ENCODE data around the gene EXD3.
A peak's percentile ranks its signal among the peaks of the same experiment; 100 is the strongest.
"Not testable (repeated sequence)": the region's sequence is repeated elsewhere in the genome, so short reads cannot be mapped to it uniquely, and the experiment has no call there.

The EXD3 gene

GRCh38 chr9:137390553-137391410, 32.2 kb downstream of the EXD3 start:
- peak overlapping the region; percentile 80 for H3K27ac Mint-ChIP-seq

GRCh38 chr9:137389428-137389746, 33.6 kb downstream of the EXD3 start:
- Mint-ChIP-seq H3K4me3 (no peak overlapping the region), H3K27me3 (no peaks in the 10 kb centered on the region), H3K36me3 (no peaks in the 10 kb centered on the region), H3K4me1 (peaks cover 10% of the 10 kb centered on the region), H3K9me3 (no peaks in the 10 kb centered on the region), H3K27ac (peak overlapping the region; percentile 30)

More at GRCh38 chr9:137390553-137391410, 32.2 kb downstream of the EXD3 start:
- Mint-ChIP-seq H3K4me3 (no peak overlapping the region), H3K27me3 (no peaks in the 10 kb centered on the region), H3K36me3 (no peaks in the 10 kb centered on the region), H3K9me3 (no peaks in the 10 kb centered on the region), H3K4me1 (peaks cover 10% of the 10 kb centered on the region)

GRCh38 chr9:137388589-137389427, 34.2 kb downstream of the EXD3 start:
- H3K27me3 Mint-ChIP-seq: no peaks in the 10 kb centered on the region
- H3K4me1 Mint-ChIP-seq: peaks cover 10% of the 10 kb centered on the region
- H3K9me3 Mint-ChIP-seq: no peaks in the 10 kb centered on the region
- no peak overlapping the region for H3K4me3 Mint-ChIP-seq
- H3K27ac Mint-ChIP-seq: peak overlapping the region; percentile 65
- H3K36me3 Mint-ChIP-seq: no peaks in the 10 kb centered on the region

GRCh38 chr9:137387891-137388560, 34.9 kb downstream of the EXD3 start:
- no peak overlapping the region for H3K4me3 Mint-ChIP-seq
- peak overlapping the region; percentile 77 for H3K27ac Mint-ChIP-seq
- H3K4me1 Mint-ChIP-seq: peaks cover 10% of the 10 kb centered on the region
- no peaks in the 10 kb centered on the region for H3K36me3 Mint-ChIP-seq
- no peaks in the 10 kb centered on the region for H3K9me3 Mint-ChIP-seq
- H3K27me3 Mint-ChIP-seq: no peaks in the 10 kb centered on the region

GRCh38 chr9:137387114-137387890, 35.7 kb downstream of the EXD3 start:
- Mint-ChIP-seq H3K36me3 (no peaks in the 10 kb centered on the region), H3K27ac (peak overlapping the region; percentile 89), H3K4me3 (peak overlapping the region; percentile 49), H3K9me3 (no peaks in the 10 kb centered on the region), H3K27me3 (no peaks in the 10 kb centered on the region), H3K4me1 (peaks cover 10% of the 10 kb centered on the region)

GRCh38 chr9:137386507-137387113, 36.4 kb downstream of the EXD3 start:
- peak overlapping the region; percentile 89 for H3K27ac Mint-ChIP-seq
- H3K4me3 Mint-ChIP-seq, H3K36me3 Mint-ChIP-seq, H3K9me3 Mint-ChIP-seq, H3K27me3 Mint-ChIP-seq, H3K4me1 Mint-ChIP-seq: not testable (repeated sequence)

GRCh38 chr9:137385061-137385655, 37.8 kb downstream of the EXD3 start:
- H3K27ac Mint-ChIP-seq: no peak overlapping the region
- peaks cover 10% of the 10 kb centered on the region for H3K4me1 Mint-ChIP-seq
- no peaks in the 10 kb centered on the region for H3K36me3 Mint-ChIP-seq
- no peaks in the 10 kb centered on the region for H3K27me3 Mint-ChIP-seq
- no peak overlapping the region for H3K4me3 Mint-ChIP-seq
- H3K9me3 Mint-ChIP-seq: no peaks in the 10 kb centered on the region

GRCh38 chr9:137383784-137384756, 38.9 kb downstream of the EXD3 start:
- no peak overlapping the region for H3K27ac Mint-ChIP-seq
- peaks cover 10% of the 10 kb centered on the region for H3K4me1 Mint-ChIP-seq
- H3K36me3 Mint-ChIP-seq: no peaks in the 10 kb centered on the region
- H3K27me3 Mint-ChIP-seq: no peaks in the 10 kb centered on the region
- no peak overlapping the region for H3K4me3 Mint-ChIP-seq
- no peaks in the 10 kb centered on the region for H3K9me3 Mint-ChIP-seq

GRCh38 chr9:137383081-137383783, 39.7 kb downstream of the EXD3 start:
- Mint-ChIP-seq H3K36me3 (no peaks in the 10 kb centered on the region), H3K27me3 (no peaks in the 10 kb centered on the region), H3K4me3 (no peak overlapping the region), H3K27ac (no peak overlapping the region), H3K9me3 (no peaks in the 10 kb centered on the region), H3K4me1 (peaks cover 10% of the 10 kb centered on the region)

GRCh38 chr9:137382444-137383080, 40.4 kb downstream of the EXD3 start:
- no peaks in the 10 kb centered on the region for H3K36me3 Mint-ChIP-seq
- H3K27me3 Mint-ChIP-seq: no peaks in the 10 kb centered on the region
- no peaks in the 10 kb centered on the region for H3K9me3 Mint-ChIP-seq
- no peak overlapping the region for H3K4me3 Mint-ChIP-seq
- H3K4me1 Mint-ChIP-seq: peaks cover 7% of the 10 kb centered on the region
- no peak overlapping the region for H3K27ac Mint-ChIP-seq

GRCh38 chr9:137381501-137382443, 41.2 kb downstream of the EXD3 start:
- no peak overlapping the region for H3K4me3 Mint-ChIP-seq
- no peaks in the 10 kb centered on the region for H3K4me1 Mint-ChIP-seq
- H3K36me3 Mint-ChIP-seq: no peaks in the 10 kb centered on the region
- H3K27ac Mint-ChIP-seq: no peak overlapping the region
- no peaks in the 10 kb centered on the region for H3K27me3 Mint-ChIP-seq
- no peaks in the 10 kb centered on the region for H3K9me3 Mint-ChIP-seq

- Mint-ChIP-seq H3K4me1 (no peaks in the 10 kb centered on the region), H3K9me3 (no peaks in the 10 kb centered on the region), H3K36me3 (no peaks in the 10 kb centered on the region), H3K27me3 (no peaks in the 10 kb centered on the region), H3K4me3 (no peak overlapping the region), H3K27ac (no peak overlapping the region)
Observed at GRCh38 chr9:137380606-137381005, 42.4 kb downstream of the EXD3 start.

Measured in activated naive CD4-positive, alpha-beta T cell treated with anti-CD3 and anti-CD28 coated beads, Interleukin-2, amount 50 U/mL, for 24 hours (primary cell).